AG09319 (cell line): Measurements from ENCODE around the gene ZNF280B.

Source experiments
- DNase-seq: peaks from one replicate; pipeline ENCODE4 v3.0.0-alpha.2; 2010; ENCODE audit warnings: low read depth; ENCODE audit errors: extremely low read depth
- TF ChIP-seq, protein P1 (sequence below): IDR thresholded peaks from 2 replicates; pipeline ENCODE4 v1.5.1; 2011; ENCODE audit warnings: low read depth, mild to moderate bottlenecking, inconsistent platforms, low read length, moderate library complexity

Gene ZNF280B

DNA sequence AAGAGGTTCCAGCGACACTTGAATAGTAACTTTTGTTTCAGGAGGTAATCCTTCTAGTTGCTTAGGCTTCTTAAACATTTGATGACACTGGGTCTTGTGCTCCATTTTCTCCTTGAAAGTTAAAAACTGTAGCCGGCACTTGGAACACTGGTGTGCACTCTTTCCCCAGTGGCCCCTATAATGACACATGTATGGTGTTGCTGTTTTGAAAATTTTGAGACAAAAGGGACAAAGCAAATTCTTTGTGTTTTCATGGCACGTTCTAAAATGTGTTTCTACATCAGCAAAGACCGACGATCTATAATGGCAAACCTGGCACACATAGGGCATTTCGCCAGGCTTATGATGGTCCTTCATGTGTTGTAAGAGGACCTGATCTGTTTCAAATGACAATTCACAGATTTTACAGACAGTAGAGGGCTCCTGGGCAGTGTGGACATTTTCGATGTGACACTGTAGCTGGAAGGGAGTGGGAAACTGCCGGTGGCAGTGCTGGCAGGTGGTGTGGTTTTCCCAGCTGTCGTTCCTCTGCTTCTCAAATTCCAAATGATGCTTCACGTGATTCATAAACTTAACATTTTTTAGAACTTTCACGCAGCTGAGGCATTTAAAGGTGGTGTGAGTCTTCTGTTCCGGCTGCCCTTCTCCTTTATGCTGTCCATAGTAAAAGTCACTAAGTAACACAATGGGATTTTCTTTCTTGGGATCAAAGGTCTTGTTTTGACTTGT, 20.5 kb downstream of the ZNF280B start:
- no peak for DNase-seq
- TF ChIP-seq, protein P1, sequence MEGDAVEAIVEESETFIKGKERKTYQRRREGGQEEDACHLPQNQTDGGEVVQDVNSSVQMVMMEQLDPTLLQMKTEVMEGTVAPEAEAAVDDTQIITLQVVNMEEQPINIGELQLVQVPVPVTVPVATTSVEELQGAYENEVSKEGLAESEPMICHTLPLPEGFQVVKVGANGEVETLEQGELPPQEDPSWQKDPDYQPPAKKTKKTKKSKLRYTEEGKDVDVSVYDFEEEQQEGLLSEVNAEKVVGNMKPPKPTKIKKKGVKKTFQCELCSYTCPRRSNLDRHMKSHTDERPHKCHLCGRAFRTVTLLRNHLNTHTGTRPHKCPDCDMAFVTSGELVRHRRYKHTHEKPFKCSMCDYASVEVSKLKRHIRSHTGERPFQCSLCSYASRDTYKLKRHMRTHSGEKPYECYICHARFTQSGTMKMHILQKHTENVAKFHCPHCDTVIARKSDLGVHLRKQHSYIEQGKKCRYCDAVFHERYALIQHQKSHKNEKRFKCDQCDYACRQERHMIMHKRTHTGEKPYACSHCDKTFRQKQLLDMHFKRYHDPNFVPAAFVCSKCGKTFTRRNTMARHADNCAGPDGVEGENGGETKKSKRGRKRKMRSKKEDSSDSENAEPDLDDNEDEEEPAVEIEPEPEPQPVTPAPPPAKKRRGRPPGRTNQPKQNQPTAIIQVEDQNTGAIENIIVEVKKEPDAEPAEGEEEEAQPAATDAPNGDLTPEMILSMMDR: no peak

DNA sequence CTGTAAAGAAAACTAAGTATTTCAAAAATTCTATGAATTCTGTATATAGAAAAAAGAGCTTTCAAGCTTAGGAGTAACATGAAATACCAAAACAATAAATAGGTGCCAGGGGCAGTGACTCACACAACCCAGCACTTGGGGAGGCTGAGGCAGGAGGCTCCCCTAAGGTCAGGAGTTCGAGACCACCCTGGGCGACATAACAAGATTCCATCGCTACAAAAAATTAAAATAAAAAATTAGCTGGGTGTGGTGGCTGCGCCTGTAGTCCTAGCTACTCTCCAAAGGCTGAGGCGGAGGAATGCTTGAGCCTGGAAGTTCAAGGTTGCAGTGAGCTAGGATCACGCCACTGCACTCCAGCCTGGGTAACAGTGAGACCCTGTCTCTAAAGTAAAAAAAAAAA, 21.5 kb downstream of the ZNF280B start:
- DNase-seq: no peak
- TF ChIP-seq, protein P1: no peak

DNA sequence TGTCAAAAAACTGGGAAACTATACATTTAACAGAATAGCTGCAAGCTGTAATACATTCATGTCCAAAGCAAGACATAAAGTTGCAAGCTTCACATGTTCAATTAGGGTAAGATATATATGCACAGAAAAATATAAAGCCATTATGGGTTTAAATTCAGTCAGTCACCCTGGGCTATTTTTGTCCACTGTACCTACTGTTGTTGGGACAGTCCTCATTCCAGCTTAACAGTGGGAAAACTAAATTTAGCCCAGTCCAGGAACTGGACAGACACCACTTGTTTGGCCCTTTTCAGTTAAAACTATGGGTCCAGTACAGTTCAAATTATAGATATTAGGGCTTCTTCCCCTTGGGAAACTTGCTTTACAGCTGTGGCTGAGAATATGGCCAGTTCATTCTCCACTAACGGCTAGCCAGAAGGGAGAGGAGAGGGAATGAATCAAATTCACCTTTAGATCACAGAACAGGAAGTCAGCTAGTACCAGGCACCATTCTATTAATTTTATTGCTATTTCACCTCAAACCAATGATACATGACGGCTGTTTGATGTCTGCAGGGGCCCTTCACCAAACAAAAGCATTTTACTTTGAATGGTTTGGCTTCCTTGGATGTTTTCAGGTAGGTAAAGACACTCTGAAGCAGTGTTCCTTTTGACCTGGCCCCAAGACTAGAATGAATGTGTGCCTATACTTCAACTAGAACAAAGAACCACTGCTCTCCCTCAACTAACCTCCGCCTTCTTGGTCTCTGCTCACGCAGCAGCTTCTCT, 22.2 kb downstream of the ZNF280B start:
- TF ChIP-seq, protein P1: no peak

DNA sequence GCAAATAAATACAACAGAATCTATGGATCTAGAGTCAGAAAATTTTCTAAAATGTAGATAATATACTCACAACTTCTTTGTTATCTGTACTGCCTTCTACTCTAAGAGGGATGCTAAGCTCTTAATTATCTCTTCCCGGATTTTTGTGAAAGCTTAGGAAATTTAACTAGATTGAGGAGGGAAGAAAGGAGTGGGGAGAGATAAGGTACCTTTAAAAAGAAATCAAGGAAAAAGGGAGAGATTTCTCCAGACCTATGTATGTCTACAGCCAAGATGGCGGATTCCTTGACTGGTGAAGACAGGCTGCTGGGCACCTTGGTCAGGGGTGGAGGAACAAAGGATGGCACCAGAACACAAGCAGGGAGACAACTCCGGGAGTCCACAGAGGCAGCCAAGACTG, 23.0 kb downstream of the ZNF280B start:
- DNase-seq: no peak
- TF ChIP-seq, protein P1: no peak

More for the DNA sequence above, 22.2 kb downstream of the ZNF280B start:
- no peak for DNase-seq

DNA sequence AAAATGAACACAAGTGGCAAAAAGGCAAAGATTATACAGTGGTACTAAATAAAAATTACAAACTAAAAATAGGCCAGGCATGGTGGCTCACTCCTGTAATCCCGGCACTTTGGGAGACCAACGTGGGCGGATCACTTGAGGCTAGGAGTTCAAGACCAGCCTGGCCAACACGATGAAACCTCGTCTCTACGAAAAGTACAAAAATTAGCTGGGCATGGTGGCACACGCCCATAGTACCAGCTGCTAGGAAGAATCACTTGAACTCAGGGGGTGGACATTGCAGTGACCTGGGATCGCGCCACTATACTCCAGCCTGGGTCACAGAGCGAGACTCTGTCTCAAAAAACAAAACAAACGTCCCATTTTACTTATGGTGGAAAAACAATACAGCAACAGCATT, 24.5 kb downstream of the ZNF280B start:
- TF ChIP-seq, protein P1: no peak
- DNase-seq: no peak

DNA sequence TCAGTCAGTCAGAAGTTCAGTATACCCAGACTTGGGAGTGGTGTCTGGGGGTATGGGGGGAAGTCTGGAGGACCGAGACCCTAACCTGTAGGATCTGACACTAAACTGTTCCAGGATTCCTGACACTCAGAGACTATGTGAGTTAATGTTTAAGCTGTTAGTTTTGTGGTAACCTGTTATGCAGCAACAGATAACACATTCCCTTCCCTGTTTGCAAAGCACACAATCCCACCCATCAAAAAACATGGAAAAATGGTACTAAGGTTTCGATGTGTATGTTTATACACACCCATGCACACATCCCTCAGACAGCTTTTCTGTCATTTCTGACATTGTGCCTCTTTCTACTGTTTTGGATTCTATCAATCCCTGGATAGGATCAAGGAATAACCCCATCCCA, 27.6 kb downstream of the ZNF280B start:
- TF ChIP-seq, protein P1: no peak
- no peak for DNase-seq

DNA sequence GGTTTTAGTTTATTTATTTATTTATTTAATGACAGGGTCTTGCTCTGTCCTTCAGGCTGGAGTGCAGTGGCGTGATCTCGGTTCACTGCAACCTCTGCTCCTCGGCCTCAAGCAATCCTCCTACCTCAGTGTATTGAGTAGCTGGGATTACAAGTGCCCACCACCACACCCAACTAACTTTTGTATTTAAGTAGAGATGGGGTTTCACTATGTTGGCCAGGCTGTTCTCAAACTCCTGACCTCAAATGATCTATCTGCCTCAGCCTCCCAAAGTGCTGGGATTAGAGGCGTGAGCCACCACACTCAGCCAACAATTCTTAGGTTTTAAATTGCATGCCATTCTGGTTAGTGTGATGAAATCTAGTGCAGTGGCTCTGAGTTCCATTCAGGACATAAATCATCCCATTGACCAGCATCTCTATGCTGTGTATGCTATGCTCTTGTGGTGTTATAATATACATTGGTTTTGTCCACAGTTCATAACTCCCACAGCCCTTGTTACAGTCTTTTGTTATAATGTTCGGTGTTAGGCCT, 28.5 kb downstream of the ZNF280B start:
- no peak for DNase-seq
- TF ChIP-seq, protein P1: no peak
